Measurements from ENCODE around the gene USP21.

Gene USP21

DNA sequence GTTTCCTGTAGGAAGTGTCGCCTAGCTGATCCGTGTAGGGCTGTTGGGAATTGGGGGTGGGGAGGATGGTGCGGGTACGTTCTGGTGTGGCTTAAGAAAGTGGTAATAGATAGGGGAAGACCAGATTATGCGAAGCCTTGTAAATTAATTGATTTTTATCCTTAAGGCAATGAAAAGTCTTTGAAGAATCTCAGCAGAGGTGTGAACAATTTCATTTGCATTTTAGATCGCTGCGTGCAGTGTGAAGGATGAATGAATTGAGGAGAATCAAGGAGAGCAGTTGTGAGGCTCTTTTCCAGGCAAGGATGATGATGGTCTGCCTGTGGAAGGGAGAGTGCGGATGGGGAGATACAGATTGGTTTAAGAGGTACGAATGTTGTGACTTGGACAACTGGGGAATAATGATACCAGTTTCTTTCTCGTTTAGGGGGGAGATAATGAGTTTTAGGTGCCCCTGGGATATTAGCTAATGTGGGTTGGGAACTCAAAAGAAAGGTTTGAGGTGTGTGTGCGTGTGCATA lies 26.0 kb upstream of the USP21 start:
- DNase-seq, result no peak

GRCh38 chr1:161137881-161138280 lies 21.4 kb upstream of the USP21 start:
- DNase-seq, result no peak

DNA sequence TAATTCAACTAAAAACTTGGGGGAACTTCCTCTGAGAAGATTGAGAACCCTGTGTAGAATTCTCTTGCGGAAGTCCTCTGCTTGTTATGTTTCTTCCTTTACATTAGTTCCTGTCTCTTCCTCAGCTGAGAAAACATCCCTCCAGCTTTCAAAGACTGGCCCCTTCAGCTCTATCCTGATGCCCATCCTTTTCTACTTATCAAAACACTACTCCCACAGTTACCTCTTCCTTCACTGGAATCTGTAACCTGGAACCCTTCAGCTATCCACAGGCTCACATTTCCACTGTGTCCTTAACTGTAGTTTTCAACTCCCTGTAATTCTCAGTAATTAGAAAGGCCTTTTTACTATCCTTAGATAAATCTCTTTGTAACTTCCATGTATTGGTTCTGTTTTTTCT lies 20.9 kb upstream of the USP21 start:
- no peak for DNase-seq

- no peak for DNase-seq
Observed at GRCh38 chr1:161139766-161140165, 19.5 kb upstream of the USP21 start.

DNA sequence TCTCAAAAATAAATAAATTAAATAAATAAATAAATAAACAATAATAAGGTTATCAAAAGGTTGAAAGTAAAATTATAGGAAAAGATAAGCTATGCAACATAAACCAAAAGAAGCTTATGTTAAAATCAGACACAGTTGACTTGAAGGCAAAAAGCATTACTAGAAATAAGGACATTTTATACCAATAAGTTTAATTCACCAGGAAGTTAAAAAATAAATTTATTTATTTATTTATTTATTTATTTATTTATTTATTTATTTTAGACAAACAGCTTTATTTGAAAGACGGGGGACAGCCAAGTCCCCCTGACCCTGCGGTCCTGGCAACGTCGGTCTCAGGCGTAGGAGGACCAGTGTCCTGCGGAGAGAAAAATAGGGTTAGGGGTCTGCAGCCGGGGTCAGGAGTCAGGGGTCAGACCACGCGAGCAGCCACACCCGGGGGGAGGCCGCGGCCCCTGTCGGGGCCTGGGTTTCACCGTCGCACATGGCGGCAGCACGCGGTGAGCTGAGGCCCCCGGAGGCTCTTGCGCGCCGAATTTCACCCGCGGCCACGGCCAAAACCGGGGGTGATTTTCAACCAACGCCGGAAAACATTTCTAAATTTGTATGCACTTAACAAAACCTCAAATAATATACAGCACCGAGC lies 18.4 kb upstream of the USP21 start:
- no peak for DNase-seq

DNA sequence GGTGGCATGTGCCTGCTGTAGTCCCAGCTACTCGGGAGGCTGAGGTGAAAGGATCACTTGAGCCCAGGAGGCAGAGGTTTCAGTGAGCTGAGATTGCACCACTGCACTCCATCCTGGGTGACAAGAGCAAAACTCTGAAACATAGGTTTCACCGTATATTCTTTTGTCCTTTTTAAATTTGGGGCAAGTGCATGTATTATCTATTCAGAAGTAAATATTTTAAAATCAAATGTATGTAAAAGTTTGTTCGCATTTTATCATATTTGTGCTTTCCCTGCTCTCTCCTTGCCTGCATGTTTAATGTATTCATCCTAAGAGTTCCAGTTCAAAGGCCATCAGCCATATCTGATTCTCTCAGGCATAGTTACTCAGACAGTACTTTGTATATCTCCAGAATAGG lies 13.5 kb upstream of the USP21 start:
- no peak for DNase-seq

DNA sequence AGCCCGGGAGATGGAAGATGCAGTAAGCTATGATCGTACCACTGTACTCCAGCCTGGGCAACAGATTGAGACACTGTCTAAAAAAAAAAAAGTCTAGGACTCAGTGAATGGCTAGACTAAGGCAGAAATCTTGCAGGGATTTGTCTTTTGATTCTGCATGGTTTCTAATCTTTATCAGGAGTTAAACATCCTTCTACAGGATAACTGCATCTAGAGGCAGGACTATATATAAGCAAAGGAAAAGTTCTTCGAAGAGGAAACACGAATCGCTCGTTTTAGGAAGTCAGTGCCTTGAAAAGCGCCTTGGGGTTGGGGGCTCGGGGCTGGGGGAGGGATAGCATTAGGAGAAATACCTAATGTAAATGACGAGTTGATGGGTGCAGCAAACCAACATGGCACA lies 6.1 kb upstream of the USP21 start:
- DNase-seq, result no peak

DNA sequence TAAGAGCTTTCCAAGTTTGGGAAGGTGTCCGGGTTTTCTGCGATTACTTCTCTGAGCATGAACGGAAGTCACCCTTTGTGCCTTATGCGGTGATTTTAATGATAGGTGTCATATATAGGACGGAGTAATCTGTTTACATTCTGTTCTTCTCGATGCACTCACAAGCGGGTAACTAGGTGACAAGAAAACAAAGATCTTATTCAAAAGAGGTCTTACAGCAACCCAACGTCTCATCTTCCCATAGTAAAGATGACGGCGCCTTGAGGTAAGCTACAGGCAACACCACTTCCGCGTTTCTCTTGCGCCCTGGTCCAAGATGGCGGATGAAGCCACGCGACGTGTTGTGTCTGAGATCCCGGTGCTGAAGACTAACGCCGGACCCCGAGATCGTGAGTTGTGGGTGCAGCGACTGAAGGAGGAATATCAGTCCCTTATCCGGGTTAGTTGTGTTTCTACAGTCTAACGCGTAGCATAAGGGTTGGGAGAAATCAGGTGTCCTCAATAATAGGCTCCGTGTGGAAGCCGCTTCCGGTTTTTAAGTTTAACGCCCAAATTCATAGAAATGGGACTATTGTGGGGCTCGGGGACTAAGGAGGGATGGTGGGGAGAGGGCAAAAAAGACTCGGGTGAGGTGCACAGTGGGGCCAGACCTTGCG lies 5.5 kb upstream of the USP21 start, which contains the start of gene UFC1:
Gene UFC1, plus strand, starts transcription at position 297 of the 656 bp plus-strand sequence. Its CDS starts 20 bp downstream, at position 317.
- peak; percentile 89 for DNase-seq

DNA sequence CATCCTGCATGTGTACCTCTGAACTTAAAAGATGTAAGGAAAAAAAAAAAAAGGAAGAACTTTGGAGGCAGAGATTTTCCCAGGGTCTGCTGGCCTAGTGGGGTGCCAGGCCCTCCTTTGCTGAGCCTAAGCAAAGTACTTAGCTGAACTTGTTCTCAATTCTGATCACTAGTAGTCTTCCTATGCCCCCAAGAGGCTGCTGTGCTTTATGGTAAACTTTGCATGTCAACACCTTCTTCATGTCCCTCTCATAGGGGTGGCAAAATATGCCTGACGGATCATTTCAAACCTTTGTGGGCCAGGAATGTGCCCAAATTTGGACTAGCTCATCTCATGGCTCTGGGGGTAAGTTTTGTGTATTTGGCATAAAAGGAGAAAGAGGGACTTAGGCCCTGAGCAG lies 1.4 kb upstream of the USP21 start:
- no peak for DNase-seq

DNA sequence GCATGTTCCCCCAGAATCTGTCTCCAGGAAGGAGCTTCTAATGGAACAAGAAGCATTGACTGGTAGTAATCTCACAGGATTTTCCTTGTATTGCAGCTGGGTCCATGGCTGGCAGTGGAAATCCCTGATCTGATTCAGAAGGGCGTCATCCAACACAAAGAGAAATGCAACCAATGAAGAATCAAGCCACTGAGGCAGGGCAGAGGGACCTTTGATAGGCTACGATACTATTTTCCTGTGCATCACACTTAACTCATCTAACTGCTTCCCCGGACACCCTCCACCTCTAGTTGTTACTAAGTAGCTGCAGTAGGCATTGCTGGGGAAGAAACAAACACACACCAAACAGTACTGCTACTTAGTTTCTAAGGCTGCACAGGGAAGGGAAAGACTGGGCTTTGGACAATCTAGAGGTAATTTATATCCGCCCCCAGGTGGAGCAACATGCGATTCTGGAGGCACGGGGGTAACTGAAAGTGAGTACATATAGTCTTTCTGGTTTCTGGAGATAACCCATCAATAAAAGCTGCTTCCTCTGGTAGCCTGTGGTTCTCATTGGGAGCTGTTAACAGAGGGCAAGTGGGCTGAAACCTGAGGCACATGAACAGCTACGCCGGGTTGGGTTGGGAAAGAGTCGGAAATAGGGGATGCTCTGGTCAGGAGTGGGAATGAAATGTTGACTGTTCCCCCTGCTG lies 837 bp upstream of the USP21 start:
- no peak for DNase-seq

DNA sequence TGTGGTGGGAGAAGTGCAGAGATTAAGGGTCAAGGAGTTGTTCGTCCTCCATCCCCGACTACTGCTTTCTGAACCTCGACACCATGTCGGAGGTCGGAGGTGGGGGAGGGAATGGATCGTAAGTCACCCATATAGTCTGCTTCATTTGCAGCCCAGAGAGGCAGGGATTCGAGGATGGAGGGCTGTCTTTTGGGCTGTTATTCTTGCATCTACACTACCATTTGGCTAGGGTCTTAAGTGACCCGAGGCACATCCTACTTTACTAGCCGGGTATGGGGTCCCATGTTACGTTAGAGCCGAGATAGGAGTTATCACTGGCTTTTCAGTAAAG lies 578 bp downstream of the USP21 start:
- DNase-seq, result no peak

DNA sequence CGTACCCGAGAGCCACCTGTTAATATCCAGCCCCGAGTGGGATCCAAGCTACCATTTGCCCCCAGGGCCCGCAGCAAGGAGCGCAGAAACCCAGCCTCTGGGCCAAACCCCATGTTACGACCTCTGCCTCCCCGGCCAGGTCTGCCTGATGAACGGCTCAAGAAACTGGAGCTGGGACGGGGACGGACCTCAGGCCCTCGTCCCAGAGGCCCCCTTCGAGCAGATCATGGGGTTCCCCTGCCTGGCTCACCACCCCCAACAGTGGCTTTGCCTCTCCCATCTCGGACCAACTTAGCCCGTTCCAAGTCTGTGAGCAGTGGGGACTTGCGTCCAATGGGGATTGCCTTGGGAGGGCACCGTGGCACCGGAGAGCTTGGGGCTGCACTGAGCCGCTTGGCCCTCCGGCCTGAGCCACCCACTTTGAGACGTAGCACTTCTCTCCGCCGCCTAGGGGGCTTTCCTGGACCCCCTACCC lies 1.4 kb downstream of the USP21 start:
- DNase-seq, result no peak

GRCh38 chr1:161161652-161162051 lies 2.4 kb downstream of the USP21 start:
- no peak for DNase-seq

- no peak for DNase-seq
Observed at GRCh38 chr1:161162052-161162451, 2.8 kb downstream of the USP21 start.

DNA sequence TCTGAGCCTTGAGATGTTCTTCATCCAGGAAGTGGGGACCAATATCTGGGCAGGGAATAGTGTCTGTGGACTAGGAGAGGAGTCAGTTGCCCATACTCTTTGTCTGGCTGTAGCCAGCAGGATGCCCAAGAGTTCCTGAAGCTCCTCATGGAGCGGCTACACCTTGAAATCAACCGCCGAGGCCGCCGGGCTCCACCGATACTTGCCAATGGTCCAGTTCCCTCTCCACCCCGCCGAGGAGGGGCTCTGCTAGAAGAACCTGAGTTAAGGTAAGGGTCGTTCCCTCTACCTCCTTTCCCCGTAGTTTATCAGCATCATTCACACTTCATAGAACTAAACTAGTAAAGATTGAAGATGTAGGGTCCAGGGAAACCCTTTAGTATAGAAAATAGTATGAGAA lies 3.5 kb downstream of the USP21 start:
- DNase-seq, result no peak

DNA sequence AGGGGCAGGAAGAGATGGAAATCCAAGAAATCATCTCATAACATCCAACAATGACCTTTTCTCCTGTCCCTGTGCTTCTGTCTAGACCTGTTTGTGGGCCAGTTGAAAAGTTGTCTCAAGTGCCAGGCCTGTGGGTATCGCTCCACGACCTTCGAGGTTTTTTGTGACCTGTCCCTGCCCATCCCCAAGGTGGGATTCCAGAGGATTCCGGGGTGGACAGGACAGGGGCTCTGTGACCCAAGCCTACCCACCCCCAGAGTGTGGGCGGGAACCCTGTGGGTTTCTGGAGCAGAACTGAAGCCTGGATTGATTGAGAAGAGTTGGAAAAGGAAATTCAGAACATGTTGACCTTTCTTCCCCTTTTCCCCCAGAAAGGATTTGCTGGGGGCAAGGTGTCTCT lies 4.5 kb downstream of the USP21 start:
- no peak for DNase-seq

DNA sequence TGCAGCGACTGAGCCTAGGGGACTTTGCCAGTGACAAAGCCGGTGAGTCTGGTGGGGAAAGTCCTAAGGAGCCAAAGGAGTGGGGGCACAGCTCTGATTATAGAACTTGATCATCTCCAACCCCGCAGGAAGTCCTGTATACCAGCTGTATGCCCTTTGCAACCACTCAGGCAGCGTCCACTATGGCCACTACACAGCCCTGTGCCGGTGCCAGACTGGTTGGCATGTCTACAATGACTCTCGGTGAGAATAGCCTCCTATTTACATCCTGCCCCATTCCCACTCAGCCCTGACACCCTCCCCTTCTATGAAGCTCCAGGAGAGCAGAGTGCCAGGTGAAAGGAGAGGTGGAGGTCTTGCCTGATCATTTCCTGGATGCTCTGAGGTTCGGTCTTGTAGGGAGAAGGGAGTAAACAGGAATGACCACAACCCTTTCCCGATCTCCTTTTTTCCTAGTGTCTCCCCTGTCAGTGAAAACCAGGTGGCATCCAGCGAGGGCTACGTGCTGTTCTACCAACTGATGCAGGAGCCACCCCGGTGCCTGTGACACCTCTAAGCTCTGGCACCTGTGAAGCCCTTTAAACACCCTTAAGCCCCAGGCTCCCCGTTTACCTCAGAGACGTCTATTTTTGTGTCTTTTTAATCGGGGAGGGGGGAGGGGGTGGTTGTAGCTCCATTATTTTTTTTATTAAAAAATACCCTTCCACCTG lies 5.8 kb downstream of the USP21 start:
- no peak for DNase-seq

DNA sequence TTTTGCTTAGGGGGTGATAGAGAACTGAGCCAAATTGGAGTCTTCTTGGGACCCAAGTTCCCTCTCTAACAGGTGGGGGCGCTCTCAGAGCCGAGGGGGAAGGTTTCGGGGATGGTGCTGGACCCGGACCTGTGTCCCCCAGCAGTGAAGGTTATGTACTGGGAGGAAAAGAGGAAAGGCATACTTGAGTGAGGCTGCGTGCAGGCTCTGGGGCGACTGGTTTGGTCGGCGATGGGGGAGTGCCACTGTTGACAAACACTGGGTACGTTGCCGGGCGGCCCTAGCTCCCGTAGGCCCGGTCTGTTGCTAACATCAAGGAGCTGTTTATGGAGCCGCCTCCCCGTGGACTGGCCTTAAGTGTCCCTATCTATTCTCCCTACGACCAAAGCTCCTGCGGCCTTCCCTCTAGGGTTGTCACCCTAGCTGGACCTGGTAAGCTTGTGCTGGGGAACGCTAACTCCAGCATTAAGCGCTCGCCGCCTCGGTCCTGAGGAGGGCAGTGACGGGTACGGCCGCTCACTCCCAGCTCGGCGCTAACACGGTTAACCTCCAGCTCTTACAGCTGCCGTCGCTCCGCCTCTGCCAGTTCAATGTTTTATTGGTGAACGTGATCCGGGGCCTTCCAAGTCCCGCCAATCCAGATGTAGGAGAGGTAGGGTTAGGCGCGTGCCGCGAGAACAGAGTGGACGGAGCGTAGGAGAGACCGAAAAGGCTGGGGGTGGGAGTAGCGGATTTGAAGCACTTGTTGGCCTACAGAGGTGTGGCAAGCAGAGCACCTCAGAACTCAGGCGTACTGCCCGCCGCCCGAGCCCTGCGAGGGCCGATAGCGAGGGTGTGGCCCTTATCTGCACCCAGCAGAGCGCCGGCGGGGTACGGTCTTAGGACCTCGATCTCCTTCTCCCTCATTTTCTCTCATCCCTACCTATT lies 6.7 kb downstream of the USP21 start, which contains the start of gene PPOX:
Gene PPOX, plus strand, starts transcription at position 685 of the 927 bp plus-strand sequence. CDS start 422 bp downstream, outside the sequence.
- DNase-seq, result peak; percentile 95

DNA sequence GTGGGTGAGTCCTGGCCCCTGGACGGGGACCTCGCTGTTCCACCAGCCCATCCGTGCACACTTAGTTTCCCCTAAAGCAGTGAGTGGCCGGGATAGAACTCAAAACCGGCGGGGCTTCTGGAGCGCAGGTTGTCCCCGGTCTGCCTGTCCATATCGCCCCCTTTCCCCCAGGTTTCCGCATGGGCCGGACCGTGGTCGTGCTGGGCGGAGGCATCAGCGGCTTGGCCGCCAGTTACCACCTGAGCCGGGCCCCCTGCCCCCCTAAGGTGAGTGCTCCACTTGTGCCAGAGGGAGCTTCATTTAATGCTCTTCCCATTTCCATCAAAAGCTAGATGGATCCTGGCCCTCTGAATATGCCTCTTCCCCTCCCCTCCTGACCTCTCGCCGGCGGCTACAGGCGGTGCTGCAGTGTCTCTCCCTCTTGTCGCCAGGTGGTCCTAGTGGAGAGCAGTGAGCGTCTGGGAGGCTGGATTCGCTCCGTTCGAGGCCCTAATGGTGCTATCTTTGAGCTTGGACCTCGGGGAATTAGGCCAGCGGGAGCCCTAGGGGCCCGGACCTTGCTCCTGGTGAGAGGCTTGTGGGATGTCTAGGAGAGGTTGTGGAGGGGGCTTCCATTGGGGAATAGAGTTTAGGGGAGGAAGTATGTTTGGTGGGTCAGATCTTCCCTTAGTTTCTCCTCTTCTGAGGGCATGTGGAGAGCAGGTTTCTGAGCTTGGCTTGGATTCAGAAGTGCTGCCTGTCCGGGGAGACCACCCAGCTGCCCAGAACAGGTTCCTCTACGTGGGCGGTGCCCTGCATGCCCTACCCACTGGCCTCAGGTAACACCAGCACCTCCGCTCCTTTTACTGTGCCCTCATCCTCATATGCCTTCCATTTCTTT lies 7.6 kb downstream of the USP21 start:
- no peak for DNase-seq

DNA sequence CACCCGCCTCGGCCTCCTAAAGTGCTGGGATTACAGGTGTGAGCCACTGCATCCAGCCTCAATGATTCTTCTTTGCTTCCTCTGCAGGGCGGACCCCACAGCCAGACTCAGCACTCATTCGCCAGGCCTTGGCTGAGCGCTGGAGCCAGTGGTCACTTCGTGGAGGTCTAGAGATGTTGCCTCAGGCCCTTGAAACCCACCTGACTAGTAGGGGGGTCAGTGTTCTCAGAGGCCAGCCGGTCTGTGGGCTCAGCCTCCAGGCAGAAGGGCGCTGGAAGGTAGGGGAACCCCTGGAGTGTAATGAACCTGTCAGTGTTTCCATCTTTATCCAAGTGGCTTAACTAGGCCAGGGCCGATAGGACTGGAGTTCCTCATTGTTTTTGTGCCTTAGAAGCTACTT lies 9.6 kb downstream of the USP21 start:
- no peak for DNase-seq

DNA sequence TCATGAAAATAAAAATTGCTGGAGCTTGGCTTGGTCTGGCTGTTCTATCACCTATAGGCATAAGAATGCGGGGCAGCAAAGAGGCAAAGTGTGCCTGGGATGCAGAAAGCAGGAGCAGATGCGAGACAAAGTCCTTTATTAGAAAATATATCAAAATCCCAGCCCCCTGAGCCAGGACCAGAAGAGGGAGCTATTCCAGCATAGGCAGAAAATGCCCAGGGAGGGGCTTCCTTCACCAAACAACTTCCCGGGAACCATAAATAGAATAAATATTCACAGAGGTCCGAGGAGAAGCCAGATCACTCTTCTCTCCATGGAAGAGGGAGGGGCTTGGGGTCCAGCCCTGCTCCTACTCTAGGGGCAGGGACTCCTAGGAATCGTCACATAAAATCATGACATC lies 11.9 kb downstream of the USP21 start:
- no peak for DNase-seq

Data from NCI-H2029 treated with DMSO at 0.1 percent for 48 hours (cell line).